Activated CD4-positive, alpha-beta T cell treated with anti-CD3 and anti-CD28 coated beads, Interleukin-2, amount 50 U/mL, for 1 hour (primary cell): ENCODE measurements around the gene FHOD1.
A peak's percentile ranks its signal among the peaks of the same experiment; 100 is the strongest.

Experiments
- DNase-seq: peaks from one replicate; pipeline ENCODE4 v3.0.0-alpha.2; 2020

The FHOD1 gene

GRCh38 chr16:67230809-67231660, 16.2 kb downstream of the FHOD1 start:
- DNase-seq = no peak

- DNase-seq = no peak
Measured at GRCh38 chr16:67229906-67230808, 17.1 kb downstream of the FHOD1 start.

- no peak for DNase-seq
Measured at GRCh38 chr16:67228905-67229304, 18.4 kb downstream of the FHOD1 start.

DNA sequence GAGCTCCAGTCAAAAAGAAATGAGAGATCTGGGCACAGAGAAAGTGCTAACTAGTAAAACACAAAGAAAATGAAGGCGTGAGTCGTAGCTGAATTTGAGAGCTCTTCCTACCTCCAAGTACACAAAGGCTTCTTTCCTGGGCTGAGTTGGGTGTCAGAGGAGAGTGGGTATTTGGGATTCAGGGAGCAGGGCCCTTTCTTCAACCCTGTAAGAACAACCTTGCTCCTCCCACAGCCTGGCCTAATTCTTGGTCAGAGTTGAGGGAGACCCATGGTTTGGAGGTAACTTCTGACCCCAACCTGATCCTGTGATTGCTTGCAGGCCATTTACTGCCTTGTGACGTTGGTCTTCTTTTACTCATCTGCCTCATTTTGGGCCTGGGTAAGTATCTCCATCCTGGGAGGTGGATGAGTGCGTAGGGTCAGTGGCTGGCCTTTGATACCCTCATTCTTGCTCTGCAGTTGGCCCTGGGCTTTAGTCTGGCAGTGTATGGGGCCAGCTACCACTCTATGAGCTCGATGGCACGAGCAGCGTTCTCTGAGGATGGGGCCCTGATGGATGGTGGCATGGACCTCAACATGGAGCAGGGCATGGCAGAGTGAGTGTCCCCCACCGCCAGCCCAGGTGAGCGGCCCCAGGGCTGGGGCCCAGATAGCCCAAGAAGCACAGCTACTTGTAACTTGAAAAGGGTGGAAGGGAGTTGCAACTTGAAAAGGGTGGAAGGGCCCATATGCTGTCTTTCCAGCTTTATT, 19.1 kb downstream of the FHOD1 start:
- no peak for DNase-seq

DNA sequence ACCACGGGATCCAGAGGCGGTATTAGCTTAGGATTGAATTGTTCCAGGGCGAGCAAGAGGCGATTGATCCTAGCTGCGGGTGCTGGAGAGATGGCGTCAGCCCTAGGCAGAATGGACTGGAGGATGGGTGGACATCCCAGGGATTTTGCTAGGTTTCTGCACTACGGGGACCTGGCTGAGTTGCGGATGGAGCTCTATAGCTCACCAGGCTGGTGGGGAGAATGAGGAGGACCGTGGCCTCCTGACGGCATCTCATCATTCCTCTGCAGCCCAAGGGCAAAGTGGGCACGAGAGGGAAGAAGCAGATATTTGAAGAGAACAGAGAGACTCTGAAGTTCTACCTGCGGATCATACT, 19.7 kb downstream of the FHOD1 start:
- DNase-seq = no peak

GRCh38 chr16:67226804-67227566, 20.3 kb downstream of the FHOD1 start, which contains the start of gene TMEM208:
Gene TMEM208 (plus strand): TSS chr16:67227130. CDS start chr16:67227219, 89 bp downstream.
- DNase-seq = peak; percentile 98

- no peak for DNase-seq
Measured at GRCh38 chr16:67226295-67226803, 20.9 kb downstream of the FHOD1 start.

GRCh38 chr16:67223992-67224391, 23.3 kb downstream of the FHOD1 start:
- DNase-seq = no peak

DNA sequence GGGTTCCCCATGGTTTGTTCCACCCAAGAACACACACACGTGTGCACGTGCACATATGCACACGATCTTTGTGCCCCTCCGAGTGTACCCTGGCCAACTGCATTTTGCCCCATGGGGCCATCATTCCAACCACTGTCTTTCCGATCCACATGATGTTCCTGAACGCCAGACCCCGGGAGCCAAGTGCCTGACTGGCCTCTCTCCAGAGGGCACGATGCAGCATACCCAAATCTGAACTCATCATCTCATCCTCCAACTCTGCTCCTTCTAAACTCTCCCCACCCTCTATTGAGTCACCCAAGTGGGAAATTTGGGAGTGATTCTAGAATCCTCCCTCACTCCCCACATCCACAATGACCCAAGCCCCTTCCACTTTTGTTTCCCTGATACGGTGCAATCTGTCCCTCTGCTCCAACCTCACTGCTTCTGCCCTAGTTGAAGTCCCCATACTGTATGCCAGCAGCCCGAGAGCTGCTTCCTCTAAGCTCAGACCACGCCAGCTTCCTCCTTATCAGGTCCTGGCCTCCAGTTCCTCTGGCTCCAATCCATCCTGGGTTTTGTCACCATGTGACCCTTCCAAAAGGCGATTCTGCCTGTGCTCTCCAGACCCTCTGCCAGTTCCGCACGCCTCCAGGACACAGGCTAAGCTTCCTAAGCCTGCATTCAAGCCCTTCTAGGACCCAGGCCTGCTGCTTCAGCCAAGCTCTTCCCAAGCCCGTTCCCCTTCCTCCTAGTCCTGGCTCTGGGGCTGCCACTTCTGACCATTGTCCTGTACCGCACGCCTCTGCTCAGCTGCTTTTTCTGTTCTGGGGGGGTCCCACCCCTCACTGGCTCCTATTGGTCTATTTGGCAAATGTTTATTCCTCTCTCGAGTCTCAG, 30.4 kb downstream of the FHOD1 start:
- no peak for DNase-seq

- DNase-seq = no peak
Measured at GRCh38 chr16:67215706-67216105, 31.6 kb downstream of the FHOD1 start.

DNA sequence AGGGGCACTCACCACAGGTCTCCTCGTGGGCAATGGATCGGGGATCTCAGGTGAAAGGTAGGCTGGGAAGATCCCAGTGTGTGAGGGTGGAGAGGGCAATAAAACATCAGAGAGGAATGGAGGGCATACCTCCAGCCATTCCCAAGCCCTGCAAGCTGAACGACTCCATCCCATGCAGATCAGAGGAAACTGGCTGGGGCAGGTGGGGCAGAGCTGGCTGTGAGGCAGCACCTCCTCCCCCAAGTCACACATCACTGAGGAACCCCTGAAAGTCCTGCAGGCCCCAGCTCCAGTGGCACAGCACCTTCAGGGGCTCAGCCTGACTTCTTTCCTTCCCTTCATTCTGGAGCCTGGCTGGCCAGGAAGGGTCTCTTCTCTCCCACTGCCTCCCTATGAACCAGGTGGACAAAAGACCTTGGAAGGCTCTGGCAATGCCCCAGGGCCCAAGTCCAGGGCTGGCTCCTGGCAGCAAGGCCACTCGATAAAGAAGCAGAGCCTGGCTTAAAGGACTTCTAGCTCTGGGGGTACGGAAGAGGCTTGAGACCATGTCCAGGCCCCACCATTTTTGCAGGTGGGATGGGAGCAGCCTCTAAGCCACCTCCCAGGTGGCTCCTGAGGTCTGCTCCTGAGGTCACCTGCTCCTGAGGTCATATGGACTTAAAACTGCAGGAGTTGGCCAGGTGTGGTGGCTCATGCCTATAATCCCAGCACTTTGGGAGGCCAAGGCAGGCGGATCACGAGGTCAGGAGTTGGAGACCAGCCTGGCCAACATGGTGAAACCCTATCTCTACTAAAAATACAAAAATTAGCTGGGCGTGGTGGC, 33.9 kb downstream of the FHOD1 start:
- no peak for DNase-seq

GRCh38 chr16:67212766-67213165, 34.5 kb downstream of the FHOD1 start:
- DNase-seq = no peak

DNA sequence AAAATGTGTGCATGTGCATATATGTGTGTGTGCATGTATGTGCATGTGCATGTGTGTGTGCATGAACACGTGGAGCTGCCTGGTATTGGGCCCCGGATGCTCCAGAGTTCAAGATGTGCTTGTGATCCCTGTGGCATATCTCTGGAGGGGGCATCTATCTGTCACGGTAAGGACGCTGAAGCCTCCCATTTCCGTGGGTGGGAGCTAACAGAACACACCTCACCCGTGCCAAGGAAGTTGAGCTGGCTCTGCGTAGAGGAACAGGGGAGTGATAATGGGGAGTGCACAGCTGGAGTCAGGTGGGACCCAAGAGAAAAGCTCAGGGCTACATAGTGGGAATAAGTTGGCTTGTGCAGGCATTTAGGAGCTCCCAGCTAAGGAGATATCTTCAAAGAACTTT, 35.6 kb downstream of the FHOD1 start:
- no peak for DNase-seq

DNA sequence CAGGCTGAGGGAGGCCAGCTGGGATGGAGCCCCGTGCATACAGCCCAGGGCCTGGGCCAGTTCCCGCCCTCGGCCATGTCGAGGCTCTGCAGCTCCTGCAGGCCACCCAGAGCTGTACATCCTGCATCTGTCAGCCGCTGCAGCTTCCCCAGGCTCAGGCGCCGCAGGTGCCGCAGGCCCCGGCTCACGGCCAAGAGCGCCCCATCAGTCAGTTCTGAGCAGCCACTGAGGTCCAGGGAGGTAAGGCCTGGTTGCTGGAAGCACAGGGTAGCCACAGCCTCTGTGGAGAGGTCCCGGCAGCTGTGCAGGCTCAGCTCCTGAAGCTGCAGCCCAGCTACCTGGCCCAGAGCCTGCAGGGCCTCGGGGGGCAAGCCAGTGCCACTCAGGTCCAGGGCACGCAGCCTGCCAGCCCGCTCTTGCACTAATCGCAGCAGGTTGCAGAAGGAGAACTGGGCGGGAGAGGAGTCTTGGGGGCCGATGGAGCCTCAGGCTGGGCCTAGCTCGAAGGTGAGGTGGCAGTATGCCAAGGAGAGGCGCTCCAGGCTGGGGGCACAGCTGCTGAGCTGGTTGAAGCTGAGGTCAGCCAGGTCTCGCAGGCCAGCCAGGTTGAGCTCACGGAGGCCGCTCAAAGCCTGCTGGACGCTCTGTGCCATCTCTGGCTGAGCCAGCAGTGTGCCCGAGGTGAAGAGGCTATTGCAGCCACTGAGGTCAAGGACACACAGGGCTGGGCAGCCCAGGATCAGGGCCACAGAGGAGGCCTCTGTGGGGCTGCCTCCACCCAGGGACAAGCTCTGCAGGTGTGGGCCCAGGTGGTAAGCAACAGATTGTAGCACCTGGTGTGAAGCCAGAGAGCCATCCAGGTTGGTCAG, 37.0 kb downstream of the FHOD1 start:
- DNase-seq = no peak

GRCh38 chr16:67209565-67209964, 37.7 kb downstream of the FHOD1 start:
- DNase-seq = no peak

DNA sequence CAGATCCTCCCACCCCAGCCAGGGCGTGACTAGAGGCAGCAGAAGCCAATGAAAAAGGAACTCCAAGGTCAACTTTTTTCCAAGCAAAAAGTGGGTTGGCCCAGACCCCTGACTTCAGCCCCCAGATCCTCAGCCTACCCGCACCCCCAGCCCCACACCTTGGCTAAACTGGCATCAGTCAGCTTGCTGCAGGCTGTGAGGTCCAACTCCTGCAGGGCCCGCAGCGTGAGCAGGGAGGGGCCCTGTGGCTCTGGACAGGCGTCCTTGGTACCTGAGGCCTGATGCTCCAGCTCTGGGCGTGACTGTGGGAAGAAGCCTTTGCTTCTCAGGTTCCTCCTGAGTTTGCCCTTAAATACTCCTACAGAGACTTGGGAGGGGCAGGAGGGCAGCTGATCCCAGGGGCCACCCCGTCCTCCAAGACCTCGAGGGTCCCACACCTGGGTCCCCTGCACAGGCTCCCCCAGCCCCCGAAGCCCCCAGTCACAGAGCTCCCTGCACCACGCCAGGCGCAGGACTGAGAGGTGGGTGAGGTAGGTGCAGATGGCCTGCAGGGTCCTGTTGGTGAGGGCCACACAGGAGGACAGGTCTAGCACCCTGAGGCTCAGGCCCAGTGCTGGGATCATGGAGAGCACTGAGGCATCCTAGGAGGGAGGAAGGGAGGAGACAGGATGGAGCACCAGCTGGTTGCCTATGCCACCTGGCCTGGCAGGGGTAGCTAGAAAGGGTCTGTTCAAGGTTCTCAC, 39.0 kb downstream of the FHOD1 start:
- DNase-seq = no peak

- DNase-seq = no peak
Measured at GRCh38 chr16:67207249-67208091, 39.8 kb downstream of the FHOD1 start.
